Measurements from ENCODE around the gene UGT1A9. TPM values are rescaled to one million over a fixed set of nuclear protein-coding genes. Genes with fewer than 3 reads are reported as not detected.

UGT1A9 gene
- total RNA-seq, 1 experiment from 2014 or later = not detected

DNA sequence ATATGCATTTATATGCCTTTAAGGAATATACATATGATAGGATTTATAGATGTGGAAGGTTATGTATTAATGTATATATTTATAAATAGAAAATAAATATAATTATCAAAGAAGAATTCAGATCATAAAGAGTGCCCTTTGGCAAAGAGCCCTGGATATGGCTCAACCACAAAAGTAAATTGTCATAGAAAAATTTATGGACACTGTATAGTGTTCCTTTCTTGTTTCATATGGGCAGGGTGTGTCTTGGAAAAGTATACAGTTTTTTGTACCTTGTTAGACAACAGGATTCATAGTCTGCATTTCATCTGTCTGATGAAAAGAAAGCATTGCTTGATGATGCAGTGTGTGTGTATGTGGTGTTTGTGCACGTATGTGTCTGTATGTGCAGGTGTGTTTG lies 12.9 kb downstream of the UGT1A9 start:
- Histone ChIP-seq H3K18ac (ENCODE audit: insufficient read length, low read depth, low read length) (no peak overlapping the region), H3K9me3 (ENCODE audit: control insufficient read depth, low read depth, low read length) (no peaks in the 10 kb centered on the region), H3K79me2 (ENCODE audit: insufficient read depth, low read length) (no peaks in the 10 kb centered on the region), H4K8ac (replicated peaks; ENCODE audit: insufficient read length, low read depth, low read length) (no peak overlapping the region), H3T11ph (ENCODE audit: low read length) (no peak overlapping the region), H2BK20ac (ENCODE audit: low read depth, low read length, poor library complexity, severe bottlenecking) (no peak overlapping the region), H3K4me2 (ENCODE audit: insufficient read depth, insufficient read length, low read length) (no peak overlapping the region), H3K14ac (ENCODE audit: insufficient read depth, low read length) (no peak overlapping the region), H3K4me1 (ENCODE audit: insufficient read depth, low read length) (peaks cover 3% of the 10 kb centered on the region; the same call in 1 of the 2 replicates), H4K20me1 (ENCODE audit: control insufficient read depth, insufficient read depth, insufficient read length) (no peaks in the 10 kb centered on the region), H2BK120ac (ENCODE audit: low read depth, low read length, poor library complexity, severe bottlenecking) (no peak overlapping the region), H2BK15ac (ENCODE audit: low read depth, low read length) (no peak overlapping the region), H3K27ac (ENCODE audit: insufficient read length, low read depth, low read length) (no peak overlapping the region), H3K27me3 (ENCODE audit: insufficient read depth, low read length) (no peaks in the 10 kb centered on the region), H3K4ac (ENCODE audit: low read depth, low read length) (no peak overlapping the region), H3K79me1 (ENCODE audit: insufficient read depth, low read depth, low read length, poor library complexity, severe bottlenecking) (no peaks in the 10 kb centered on the region), H4K91ac (ENCODE audit: insufficient read length, low read depth, low read length) (no peak overlapping the region), H3K56ac (ENCODE audit: insufficient read length, low read depth, low read length) (no peak overlapping the region), H3K23me2 (ENCODE audit: insufficient read length, low read depth, low read length, poor library complexity, severe bottlenecking) (no peaks in the 10 kb centered on the region), H2BK5ac (ENCODE audit: insufficient read length, low read length) (no peak overlapping the region), H2BK12ac (ENCODE audit: insufficient read length, low read depth, low read length) (no peak overlapping the region), H2AFZ (ENCODE audit: low read length) (no peak overlapping the region), H3K9ac (ENCODE audit: extremely low read depth, insufficient read length, low read length) (no peak overlapping the region), H4K5ac (ENCODE audit: insufficient read length, low read depth, low read length) (no peak overlapping the region), H2AK5ac (ENCODE audit: insufficient read length, low read length) (no peak overlapping the region), H3K23ac (ENCODE audit: insufficient read length, low read depth, low read length) (no peak overlapping the region)
- TF ChIP-seq, protein P1, sequence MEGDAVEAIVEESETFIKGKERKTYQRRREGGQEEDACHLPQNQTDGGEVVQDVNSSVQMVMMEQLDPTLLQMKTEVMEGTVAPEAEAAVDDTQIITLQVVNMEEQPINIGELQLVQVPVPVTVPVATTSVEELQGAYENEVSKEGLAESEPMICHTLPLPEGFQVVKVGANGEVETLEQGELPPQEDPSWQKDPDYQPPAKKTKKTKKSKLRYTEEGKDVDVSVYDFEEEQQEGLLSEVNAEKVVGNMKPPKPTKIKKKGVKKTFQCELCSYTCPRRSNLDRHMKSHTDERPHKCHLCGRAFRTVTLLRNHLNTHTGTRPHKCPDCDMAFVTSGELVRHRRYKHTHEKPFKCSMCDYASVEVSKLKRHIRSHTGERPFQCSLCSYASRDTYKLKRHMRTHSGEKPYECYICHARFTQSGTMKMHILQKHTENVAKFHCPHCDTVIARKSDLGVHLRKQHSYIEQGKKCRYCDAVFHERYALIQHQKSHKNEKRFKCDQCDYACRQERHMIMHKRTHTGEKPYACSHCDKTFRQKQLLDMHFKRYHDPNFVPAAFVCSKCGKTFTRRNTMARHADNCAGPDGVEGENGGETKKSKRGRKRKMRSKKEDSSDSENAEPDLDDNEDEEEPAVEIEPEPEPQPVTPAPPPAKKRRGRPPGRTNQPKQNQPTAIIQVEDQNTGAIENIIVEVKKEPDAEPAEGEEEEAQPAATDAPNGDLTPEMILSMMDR (conservative IDR thresholded peaks at IDR 0.05) = no peak
- Mint-ChIP-seq H3K9me3 (no peaks in the 10 kb centered on the region), H3K27me3 (ENCODE audit: low read depth) (no peaks in the 10 kb centered on the region; the same call in 1 of the 2 replicates), H3K4me3 (no peak overlapping the region), H3K27ac (no peak overlapping the region), H3K4me1 (peaks cover 10 to 16% of the 10 kb centered on the region in 2 experiments), H3K36me3 (ENCODE audit: insufficient read depth in 1 of 3, low read depth in 3 of 3) (no peaks in the 10 kb centered on the region; a peak in 1 of 7 replicates)
- no peak for DNase-seq
- WGBS (ENCODE audit: extremely low coverage, insufficient read length, low lambda C conversion rate) = no CpG with 5 or more reads among the region's 1 CpG

Measured in H9 (cell line).